Lower leg skin (tissue), 3 donors: Measurements from ENCODE around the gene PHACTR2.

Source experiments
- CTCF ChIP-seq, 3 donors: fragments of 450-650 bp; IDR thresholded peaks; one replicate each; pipeline ENCODE4 v1.5.1; 2016; ENCODE audit warnings: antibody characterized with exemption in 3 of 3, mild to moderate bottlenecking in 3 of 3, moderate library complexity in 2 of 3
- POLR2A ChIP-seq, 2 donors: fragments of 450-650 bp; IDR thresholded peaks; one replicate each; pipeline ENCODE4 v1.6.1; 2016 to 2017; ENCODE audit warnings: antibody characterized with exemption in 2 of 2, mild to moderate bottlenecking in 1 of 2, moderate library complexity in 1 of 2

GRCh38 chr6:143675946-143676345 is 1.8 kb upstream of the PHACTR2 start:
- no peak for TF ChIP-seq CTCF (IDR thresholded peaks at IDR 0.05)
- TF ChIP-seq POLR2A (IDR thresholded peaks at IDR 0.05) = no peak
